Endothelial cell (in vitro differentiated cells): ENCODE data around the gene ATRX. TPM values are rescaled to one million over a fixed set of nuclear protein-coding genes. Genes with fewer than 3 reads are reported as not detected.

Source experiments
- DNase-seq: peaks from one replicate; pipeline ENCODE4 v3.0.0; 2021; ENCODE audit warnings: low spot score
- H3K27ac Mint-ChIP-seq: one replicate; pipeline ENCODE4 v1.8.0; 2021; ENCODE audit warnings: mixed read lengths, inconsistent platforms; ENCODE audit not compliant: unreplicated experiment
- H3K27me3 Mint-ChIP-seq: one replicate; pipeline ENCODE4 v1.8.0; 2021; ENCODE audit warnings: mild to moderate bottlenecking, moderate library complexity, mixed read lengths, inconsistent platforms; ENCODE audit not compliant: unreplicated experiment
- H3K36me3 Mint-ChIP-seq: one replicate; pipeline ENCODE4 v1.8.0; 2021; ENCODE audit warnings: mild to moderate bottlenecking, low read depth, mixed read lengths, inconsistent platforms; ENCODE audit not compliant: unreplicated experiment
- H3K4me1 Mint-ChIP-seq: one replicate; pipeline ENCODE4 v1.8.0; 2021; ENCODE audit warnings: mild to moderate bottlenecking, mixed read lengths, inconsistent platforms; ENCODE audit not compliant: unreplicated experiment
- H3K4me3 Mint-ChIP-seq: one replicate; pipeline ENCODE4 v1.8.0; 2021; ENCODE audit warnings: mild to moderate bottlenecking, mixed read lengths, inconsistent platforms; ENCODE audit not compliant: unreplicated experiment
- H3K9me3 Mint-ChIP-seq: one replicate; pipeline ENCODE4 v1.8.0; 2021; ENCODE audit warnings: mixed read lengths, inconsistent platforms; ENCODE audit not compliant: unreplicated experiment
- CTCF ChIP-seq: fragments of 200-600 bp; sonication (generic); IDR thresholded peaks from one replicate; pipeline ENCODE4 v1.5.0; 2021; ENCODE audit warnings: antibody characterized with exemption; ENCODE audit not compliant: unreplicated experiment
- total RNA-seq: library from RNA; stranded (reverse); fragmentation: NEBNext Ultra II Directional; extraction: Animal tissue kit (Norgen Biotek cat#: 25700); gene quantifications from one replicate; pipeline ENCODE4 v1.2.1, GENCODE V29; 2021; ENCODE audit not compliant: unreplicated experiment

Gene ATRX
- total RNA-seq, 1 donor from 2014 or later = 112 TPM

- Mint-ChIP-seq H3K36me3 (peaks cover 24% of the 10 kb centered on the region), H3K27ac (no peak overlapping the region), H3K27me3 (peaks cover 1% of the 10 kb centered on the region), H3K9me3 (no peaks in the 10 kb centered on the region), H3K4me3 (no peak overlapping the region), H3K4me1 (no peaks in the 10 kb centered on the region)
- no peak for DNase-seq
- no peak for TF ChIP-seq CTCF
Measured at GRCh38 chrX:77640702-77641101, 145.3 kb downstream of the ATRX start.

- H3K4me3 Mint-ChIP-seq = no peak overlapping the region
- DNase-seq = no peak
- no peaks in the 10 kb centered on the region for H3K9me3 Mint-ChIP-seq
- H3K4me1 Mint-ChIP-seq = no peaks in the 10 kb centered on the region
- no peak for TF ChIP-seq CTCF
- peaks cover 26% of the 10 kb centered on the region for H3K36me3 Mint-ChIP-seq
- peaks cover 1% of the 10 kb centered on the region for H3K27me3 Mint-ChIP-seq
- H3K27ac Mint-ChIP-seq = no peak overlapping the region
Measured at GRCh38 chrX:77639820-77640219, 146.2 kb downstream of the ATRX start.

GRCh38 chrX:77638397-77638796 lies 147.6 kb downstream of the ATRX start:
- Mint-ChIP-seq H3K27ac (no peak overlapping the region), H3K36me3 (peaks cover 24% of the 10 kb centered on the region), H3K4me1 (no peaks in the 10 kb centered on the region), H3K4me3 (no peak overlapping the region), H3K27me3 (peaks cover 1% of the 10 kb centered on the region), H3K9me3 (no peaks in the 10 kb centered on the region)
- DNase-seq = no peak
- TF ChIP-seq CTCF = no peak

- H3K4me3 Mint-ChIP-seq = no peak overlapping the region
- H3K9me3 Mint-ChIP-seq = no peaks in the 10 kb centered on the region
- H3K36me3 Mint-ChIP-seq = peaks cover 14% of the 10 kb centered on the region
- no peak for TF ChIP-seq CTCF
- no peaks in the 10 kb centered on the region for H3K27me3 Mint-ChIP-seq
- no peaks in the 10 kb centered on the region for H3K4me1 Mint-ChIP-seq
- DNase-seq = no peak
- H3K27ac Mint-ChIP-seq = no peak overlapping the region
Measured at GRCh38 chrX:77635373-77635772, 150.6 kb downstream of the ATRX start.

- Mint-ChIP-seq H3K4me1 (no peaks in the 10 kb centered on the region), H3K4me3 (no peak overlapping the region), H3K9me3 (no peaks in the 10 kb centered on the region), H3K27me3 (no peaks in the 10 kb centered on the region), H3K27ac (no peak overlapping the region), H3K36me3 (peaks cover 6% of the 10 kb centered on the region)
- no peak for TF ChIP-seq CTCF
- no peak for DNase-seq
Measured at GRCh38 chrX:77628294-77629025, 157.6 kb downstream of the ATRX start.
